LNCaP clone FGC (cell line): ENCODE measurements around the gene HSD17B11.

Experiments used
- DNase-seq: peaks from one replicate; pipeline ENCODE4 v3.0.0-alpha.2; 2011; ENCODE audit warnings: low read depth
- H3K4me3 ChIP-seq: 2 replicates; pipeline ENCODE4 v1.5.1; 2011; ENCODE audit warnings: mild to moderate bottlenecking, low read depth, low read length, control low read depth
- TF ChIP-seq, protein P1 (sequence below): IDR thresholded peaks from 2 replicates; pipeline ENCODE4 v1.5.1; 2012; ENCODE audit warnings: mild to moderate bottlenecking; ENCODE audit not compliant: control insufficient read depth, insufficient read depth; ENCODE audit errors: extremely low read depth

The HSD17B11 gene

GRCh38 chr4:87370068-87370467 lies 20.9 kb downstream of the HSD17B11 start:
- DNase-seq = no peak
- TF ChIP-seq, protein P1, sequence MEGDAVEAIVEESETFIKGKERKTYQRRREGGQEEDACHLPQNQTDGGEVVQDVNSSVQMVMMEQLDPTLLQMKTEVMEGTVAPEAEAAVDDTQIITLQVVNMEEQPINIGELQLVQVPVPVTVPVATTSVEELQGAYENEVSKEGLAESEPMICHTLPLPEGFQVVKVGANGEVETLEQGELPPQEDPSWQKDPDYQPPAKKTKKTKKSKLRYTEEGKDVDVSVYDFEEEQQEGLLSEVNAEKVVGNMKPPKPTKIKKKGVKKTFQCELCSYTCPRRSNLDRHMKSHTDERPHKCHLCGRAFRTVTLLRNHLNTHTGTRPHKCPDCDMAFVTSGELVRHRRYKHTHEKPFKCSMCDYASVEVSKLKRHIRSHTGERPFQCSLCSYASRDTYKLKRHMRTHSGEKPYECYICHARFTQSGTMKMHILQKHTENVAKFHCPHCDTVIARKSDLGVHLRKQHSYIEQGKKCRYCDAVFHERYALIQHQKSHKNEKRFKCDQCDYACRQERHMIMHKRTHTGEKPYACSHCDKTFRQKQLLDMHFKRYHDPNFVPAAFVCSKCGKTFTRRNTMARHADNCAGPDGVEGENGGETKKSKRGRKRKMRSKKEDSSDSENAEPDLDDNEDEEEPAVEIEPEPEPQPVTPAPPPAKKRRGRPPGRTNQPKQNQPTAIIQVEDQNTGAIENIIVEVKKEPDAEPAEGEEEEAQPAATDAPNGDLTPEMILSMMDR = no peak
- no peak overlapping the region for H3K4me3 ChIP-seq

DNA sequence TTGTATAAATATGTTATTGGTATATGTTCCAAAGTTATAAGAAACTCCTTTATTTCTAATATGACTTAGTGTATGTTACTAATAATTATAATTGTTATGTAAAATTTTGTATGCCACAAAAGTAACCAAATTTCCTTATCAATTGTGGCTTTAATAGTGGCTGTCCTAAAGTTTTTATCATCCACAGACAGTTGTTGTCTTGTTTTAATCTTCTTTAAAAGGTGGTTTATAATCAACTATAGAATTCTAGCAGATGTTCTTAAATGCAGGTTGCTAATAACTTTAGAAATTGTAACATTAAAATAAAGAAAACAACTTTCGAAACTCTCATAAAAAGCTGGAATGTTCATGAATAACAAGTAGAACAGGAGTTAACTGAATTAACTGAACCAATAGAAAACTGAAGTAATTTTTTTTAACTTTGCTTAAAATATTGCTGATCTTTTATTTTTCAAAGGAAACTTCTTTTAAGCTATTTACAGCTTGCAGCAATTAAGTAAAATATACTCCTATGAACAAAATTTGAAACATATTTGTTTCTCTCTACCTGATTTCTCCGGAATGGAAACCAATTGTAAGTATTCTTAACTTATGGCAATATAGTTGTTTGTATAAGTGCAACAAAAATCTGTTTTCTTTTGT lies 24.3 kb downstream of the HSD17B11 start:
- no peak for DNase-seq
- TF ChIP-seq, protein P1 = no peak

GRCh38 chr4:87365348-87365747 lies 25.6 kb downstream of the HSD17B11 start:
- TF ChIP-seq, protein P1 = no peak
- DNase-seq = no peak
- no peak overlapping the region for H3K4me3 ChIP-seq

More for the DNA sequence above, 24.3 kb downstream of the HSD17B11 start:
- H3K4me3 ChIP-seq = no peak overlapping the region

GRCh38 chr4:87363552-87363951 lies 27.4 kb downstream of the HSD17B11 start:
- no peak overlapping the region for H3K4me3 ChIP-seq
- TF ChIP-seq, protein P1 = no peak
- peak; percentile 42 for DNase-seq

DNA sequence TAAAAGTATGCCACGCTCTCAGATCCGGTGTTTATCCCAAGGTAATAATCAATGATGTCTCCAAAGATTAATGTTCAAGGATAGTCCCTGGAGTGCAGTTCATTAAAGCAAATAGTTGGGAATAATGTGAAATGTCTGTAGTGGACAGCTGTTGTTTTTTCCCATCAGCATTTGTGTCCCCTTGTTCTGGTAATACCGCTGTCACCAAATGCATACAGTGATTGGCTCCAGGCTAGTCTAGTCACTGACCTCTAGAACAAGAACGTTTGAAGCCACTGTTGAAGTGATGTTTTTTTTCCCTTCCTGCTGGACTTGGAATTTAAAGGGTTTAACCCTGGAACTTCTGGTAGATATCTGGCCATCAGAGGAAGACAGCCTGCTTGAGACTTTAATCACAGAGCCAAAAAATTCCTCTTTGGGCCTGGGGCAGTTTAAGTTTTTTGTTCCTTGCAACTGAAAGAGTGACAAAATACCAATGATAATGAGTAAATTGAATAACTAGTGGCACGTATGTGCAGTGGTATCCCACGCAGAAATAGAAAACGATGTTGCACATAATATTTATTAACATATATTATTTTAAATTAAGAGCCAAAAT lies 30.6 kb downstream of the HSD17B11 start:
- no peak overlapping the region for H3K4me3 ChIP-seq
- no peak for DNase-seq
- TF ChIP-seq, protein P1 = no peak

GRCh38 chr4:87359258-87359657 lies 31.7 kb downstream of the HSD17B11 start:
- no peak for DNase-seq
- no peak overlapping the region for H3K4me3 ChIP-seq
- TF ChIP-seq, protein P1 = no peak
